GM21528 (cell line): Measurements from ENCODE around the gene OVCH2.

Experiments used
- ATAC-seq: cut with Tn5 transposase; IDR thresholded peaks from one replicate; pipeline ENCODE4 v1.9.1; 2021; ENCODE audit warnings: mild to moderate bottlenecking, moderate library complexity; ENCODE audit not compliant: unreplicated experiment, low FRiP score

The OVCH2 gene

GRCh38 chr11:7642747-7643146, 63.5 kb downstream of the OVCH2 start:
- ATAC-seq, result no peak

- ATAC-seq, result no peak
Observed at GRCh38 chr11:7640816-7641215, 65.5 kb downstream of the OVCH2 start.

- ATAC-seq, result no peak
Observed at GRCh38 chr11:7639643-7640025, 66.6 kb downstream of the OVCH2 start.
